Measurements from ENCODE around the gene FOXK1.

- TF ChIP-seq, protein P1, sequence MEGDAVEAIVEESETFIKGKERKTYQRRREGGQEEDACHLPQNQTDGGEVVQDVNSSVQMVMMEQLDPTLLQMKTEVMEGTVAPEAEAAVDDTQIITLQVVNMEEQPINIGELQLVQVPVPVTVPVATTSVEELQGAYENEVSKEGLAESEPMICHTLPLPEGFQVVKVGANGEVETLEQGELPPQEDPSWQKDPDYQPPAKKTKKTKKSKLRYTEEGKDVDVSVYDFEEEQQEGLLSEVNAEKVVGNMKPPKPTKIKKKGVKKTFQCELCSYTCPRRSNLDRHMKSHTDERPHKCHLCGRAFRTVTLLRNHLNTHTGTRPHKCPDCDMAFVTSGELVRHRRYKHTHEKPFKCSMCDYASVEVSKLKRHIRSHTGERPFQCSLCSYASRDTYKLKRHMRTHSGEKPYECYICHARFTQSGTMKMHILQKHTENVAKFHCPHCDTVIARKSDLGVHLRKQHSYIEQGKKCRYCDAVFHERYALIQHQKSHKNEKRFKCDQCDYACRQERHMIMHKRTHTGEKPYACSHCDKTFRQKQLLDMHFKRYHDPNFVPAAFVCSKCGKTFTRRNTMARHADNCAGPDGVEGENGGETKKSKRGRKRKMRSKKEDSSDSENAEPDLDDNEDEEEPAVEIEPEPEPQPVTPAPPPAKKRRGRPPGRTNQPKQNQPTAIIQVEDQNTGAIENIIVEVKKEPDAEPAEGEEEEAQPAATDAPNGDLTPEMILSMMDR (conservative IDR thresholded peaks at IDR 0.05 in 1 of 2, IDR thresholded peaks at IDR 0.05 in 1 of 2; ENCODE audit: low read depth in 1 of 2, low read length in 2 of 2) = no peak
- no peak for TF ChIP-seq EZH2 (IDR thresholded peaks at IDR 0.05; ENCODE audit: low read length, missing control alignments)
Observed at GRCh38 chr7:4759211-4759610, 77.1 kb downstream of the FOXK1 start.

Data from fibroblast of lung (primary cell).